D341Med (cell line): Measurements from ENCODE around the gene RAB7A.
"Not testable (repeated sequence)": the region's sequence is repeated elsewhere in the genome, so short reads cannot be mapped to it uniquely, and the experiment has no call there.

Source experiments
- DNase-seq: peaks from one replicate; pipeline ENCODE4 v3.0.0; 2012; ENCODE audit warnings: low spot score

The RAB7A gene

GRCh38 chr3:128710816-128711433, 15.1 kb upstream of the RAB7A start:
- no peak for DNase-seq

- no peak for DNase-seq
Measured at GRCh38 chr3:128712848-128713247, 13.1 kb upstream of the RAB7A start.

- no peak for DNase-seq
Measured at GRCh38 chr3:128714887-128715491, 11.0 kb upstream of the RAB7A start.

GRCh38 chr3:128718892-128719291, 7.1 kb upstream of the RAB7A start:
- DNase-seq = not testable (repeated sequence)

GRCh38 chr3:128720891-128721290, 5.1 kb upstream of the RAB7A start:
- DNase-seq = no peak

GRCh38 chr3:128723477-128723876, 2.5 kb upstream of the RAB7A start:
- no peak for DNase-seq

GRCh38 chr3:128725547-128726022, 398 bp upstream of the RAB7A start:
- no peak for DNase-seq

GRCh38 chr3:128727059-128727458, 1.1 kb downstream of the RAB7A start:
- no peak for DNase-seq

- no peak for DNase-seq
Measured at GRCh38 chr3:128727485-128727884, 1.5 kb downstream of the RAB7A start.

- no peak for DNase-seq
Measured at GRCh38 chr3:128727996-128728395, 2.0 kb downstream of the RAB7A start.

- DNase-seq = not testable (repeated sequence)
Measured at GRCh38 chr3:128728521-128728920, 2.5 kb downstream of the RAB7A start.

GRCh38 chr3:128730471-128730870, 4.5 kb downstream of the RAB7A start:
- no peak for DNase-seq

- no peak for DNase-seq
Measured at GRCh38 chr3:128734523-128735189, 8.7 kb downstream of the RAB7A start.

GRCh38 chr3:128735287-128735686, 9.3 kb downstream of the RAB7A start:
- DNase-seq = no peak

GRCh38 chr3:128735884-128736283, 9.9 kb downstream of the RAB7A start:
- no peak for DNase-seq

- DNase-seq = no peak
Measured at GRCh38 chr3:128736601-128737000, 10.6 kb downstream of the RAB7A start.

- no peak for DNase-seq
Measured at GRCh38 chr3:128740621-128741020, 14.6 kb downstream of the RAB7A start.

GRCh38 chr3:128742821-128743594, 17.0 kb downstream of the RAB7A start:
- no peak for DNase-seq

- no peak for DNase-seq
Measured at GRCh38 chr3:128745742-128746141, 19.8 kb downstream of the RAB7A start.

- no peak for DNase-seq
Measured at GRCh38 chr3:128746881-128747280, 20.9 kb downstream of the RAB7A start.

- DNase-seq = no peak
Measured at GRCh38 chr3:128748557-128748956, 22.6 kb downstream of the RAB7A start.

GRCh38 chr3:128749035-128749434, 23.1 kb downstream of the RAB7A start:
- no peak for DNase-seq

GRCh38 chr3:128749561-128749960, 23.6 kb downstream of the RAB7A start:
- not testable (repeated sequence) for DNase-seq
